HEK293T (cell line): ENCODE data around the gene MYPOP.

ENCODE experiments used
- ARNT ChIP-seq: fragments of 450-650 bp; IDR thresholded peaks from 2 replicates; pipeline ENCODE4 v1.6.1; 2017; ENCODE audit warnings: mild to moderate bottlenecking
- BHLHE40 ChIP-seq: fragments of 450-650 bp; IDR thresholded peaks from 2 replicates; pipeline ENCODE4 v1.6.1; 2016; ENCODE audit warnings: mild to moderate bottlenecking, moderate library complexity, borderline replicate concordance
- ELF4 ChIP-seq: fragments of 450-650 bp; IDR thresholded peaks from 2 replicates; pipeline ENCODE4 v1.6.1; 2017; ENCODE audit warnings: antibody characterized with exemption
- FOXA1 ChIP-seq: fragments of 450-650 bp; IDR thresholded peaks from 2 replicates; pipeline ENCODE4 v1.6.1; 2016; ENCODE audit warnings: mild to moderate bottlenecking
- FOXK2 ChIP-seq: fragments of 450-650 bp; IDR thresholded peaks from 2 replicates; pipeline ENCODE4 v1.6.1; 2016; ENCODE audit warnings: mild to moderate bottlenecking
- FOXM1 ChIP-seq: fragments of 450-650 bp; IDR thresholded peaks from 2 replicates; pipeline ENCODE4 v1.6.1; 2017; ENCODE audit warnings: mild to moderate bottlenecking, borderline replicate concordance
- HDGF ChIP-seq: fragments of 450-650 bp; IDR thresholded peaks from 2 replicates; pipeline ENCODE4 v1.6.1; 2017; ENCODE audit warnings: antibody characterized with exemption, borderline replicate concordance
- LEF1 ChIP-seq: fragments of 450-650 bp; IDR thresholded peaks from 2 replicates; pipeline ENCODE4 v1.6.1; 2017; ENCODE audit warnings: mild to moderate bottlenecking, borderline replicate concordance
- NFRKB ChIP-seq: fragments of 450-650 bp; IDR thresholded peaks from 2 replicates; pipeline ENCODE4 v1.6.1; 2016; ENCODE audit warnings: mild to moderate bottlenecking, moderate library complexity
- SUZ12 ChIP-seq: fragments of 450-650 bp; IDR thresholded peaks from 2 replicates; pipeline ENCODE4 v1.6.1; 2016; ENCODE audit warnings: mild to moderate bottlenecking
- TARDBP ChIP-seq: fragments of 450-650 bp; IDR thresholded peaks from 2 replicates; pipeline ENCODE4 v1.6.1; 2016
- TF ChIP-seq, protein P1 (sequence below): fragments of 450-650 bp; IDR thresholded peaks from 2 replicates; pipeline ENCODE4 v1.6.1; 2016

DNA sequence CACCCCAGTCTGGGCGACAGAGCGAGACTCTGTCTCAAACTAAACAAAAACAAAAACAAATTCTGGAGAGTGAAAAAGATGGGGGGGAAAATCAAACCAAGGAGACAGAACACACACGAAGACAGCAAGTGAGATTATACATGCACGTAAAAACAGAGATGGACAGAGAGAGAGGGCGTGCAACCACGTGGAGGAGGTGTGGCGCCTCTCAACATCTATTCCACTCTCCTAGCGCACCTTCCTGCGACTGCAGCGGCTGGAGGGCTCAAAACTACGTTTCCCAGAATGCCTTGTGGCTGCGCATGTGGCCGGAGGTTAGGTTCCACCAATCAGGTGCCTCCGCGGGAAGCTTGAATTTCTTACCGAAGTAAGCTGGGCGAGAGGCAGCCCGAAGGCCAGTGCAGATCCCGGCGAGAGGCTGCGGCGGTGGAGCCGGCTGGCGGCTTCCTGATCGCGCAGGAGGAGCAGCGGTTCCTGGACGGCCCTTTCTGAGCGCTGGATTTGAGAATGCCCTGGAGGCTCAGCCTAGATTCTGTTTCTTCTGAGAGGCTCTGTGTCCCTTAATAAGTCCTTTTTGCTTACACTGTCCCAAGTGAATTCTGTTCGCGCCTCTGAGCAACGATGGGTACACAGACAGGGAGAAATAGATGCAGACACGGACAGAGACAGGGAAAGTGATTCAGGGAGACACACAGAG, 25.3 kb upstream of the MYPOP start:
- TF ChIP-seq FOXM1 = no peak
- TF ChIP-seq ARNT = no peak
- TF ChIP-seq TARDBP = no peak
- no peak for TF ChIP-seq HDGF
- no peak for TF ChIP-seq NFRKB
- TF ChIP-seq LEF1 = no peak
- TF ChIP-seq FOXA1 = no peak
- TF ChIP-seq ELF4 = no peak; the same call in 1 of the 2 replicates
- TF ChIP-seq FOXK2 = no peak
- TF ChIP-seq, protein P1, sequence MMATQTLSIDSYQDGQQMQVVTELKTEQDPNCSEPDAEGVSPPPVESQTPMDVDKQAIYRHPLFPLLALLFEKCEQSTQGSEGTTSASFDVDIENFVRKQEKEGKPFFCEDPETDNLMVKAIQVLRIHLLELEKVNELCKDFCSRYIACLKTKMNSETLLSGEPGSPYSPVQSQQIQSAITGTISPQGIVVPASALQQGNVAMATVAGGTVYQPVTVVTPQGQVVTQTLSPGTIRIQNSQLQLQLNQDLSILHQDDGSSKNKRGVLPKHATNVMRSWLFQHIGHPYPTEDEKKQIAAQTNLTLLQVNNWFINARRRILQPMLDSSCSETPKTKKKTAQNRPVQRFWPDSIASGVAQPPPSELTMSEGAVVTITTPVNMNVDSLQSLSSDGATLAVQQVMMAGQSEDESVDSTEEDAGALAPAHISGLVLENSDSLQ = no peak
- TF ChIP-seq BHLHE40 = no peak
- no peak for TF ChIP-seq SUZ12
